ENCODE measurements around the gene ZNF592.

DNA sequence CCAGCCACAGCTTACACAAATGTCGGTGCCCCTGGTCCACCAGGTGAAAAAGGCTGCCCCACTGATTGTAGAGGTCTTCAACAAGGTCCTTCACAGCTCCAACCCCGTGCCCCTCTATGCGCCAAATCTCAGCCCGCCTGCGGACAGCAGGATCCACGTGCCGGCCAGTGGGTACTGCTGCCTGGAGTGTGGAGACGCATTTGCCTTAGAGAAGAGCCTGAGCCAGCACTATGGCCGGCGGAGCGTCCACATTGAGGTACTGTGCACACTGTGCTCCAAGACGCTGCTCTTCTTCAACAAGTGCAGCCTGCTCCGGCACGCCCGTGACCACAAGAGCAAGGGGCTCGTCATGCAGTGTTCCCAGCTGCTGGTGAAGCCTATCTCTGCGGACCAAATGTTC, 35.9 kb downstream of the ZNF592 start:
- TF ChIP-seq EZH2 (IDR thresholded peaks at IDR 0.05; ENCODE audit: borderline replicate concordance, insufficient read depth, low read length, poor library complexity, severe bottlenecking) (no peak), EP300 (conservative IDR thresholded peaks at IDR 0.05; ENCODE audit: poor library complexity, severe bottlenecking) (no peak), TAF1 (IDR thresholded peaks at IDR 0.05; ENCODE audit: low read depth) (no peak), POLR2AphosphoS5 (IDR thresholded peaks at IDR 0.05) (no peak), SMC3 (conservative IDR thresholded peaks at IDR 0.05; ENCODE audit: poor library complexity) (no peak), RAD21 (conservative IDR thresholded peaks at IDR 0.05) (no peak)
- TF ChIP-seq, protein P1, sequence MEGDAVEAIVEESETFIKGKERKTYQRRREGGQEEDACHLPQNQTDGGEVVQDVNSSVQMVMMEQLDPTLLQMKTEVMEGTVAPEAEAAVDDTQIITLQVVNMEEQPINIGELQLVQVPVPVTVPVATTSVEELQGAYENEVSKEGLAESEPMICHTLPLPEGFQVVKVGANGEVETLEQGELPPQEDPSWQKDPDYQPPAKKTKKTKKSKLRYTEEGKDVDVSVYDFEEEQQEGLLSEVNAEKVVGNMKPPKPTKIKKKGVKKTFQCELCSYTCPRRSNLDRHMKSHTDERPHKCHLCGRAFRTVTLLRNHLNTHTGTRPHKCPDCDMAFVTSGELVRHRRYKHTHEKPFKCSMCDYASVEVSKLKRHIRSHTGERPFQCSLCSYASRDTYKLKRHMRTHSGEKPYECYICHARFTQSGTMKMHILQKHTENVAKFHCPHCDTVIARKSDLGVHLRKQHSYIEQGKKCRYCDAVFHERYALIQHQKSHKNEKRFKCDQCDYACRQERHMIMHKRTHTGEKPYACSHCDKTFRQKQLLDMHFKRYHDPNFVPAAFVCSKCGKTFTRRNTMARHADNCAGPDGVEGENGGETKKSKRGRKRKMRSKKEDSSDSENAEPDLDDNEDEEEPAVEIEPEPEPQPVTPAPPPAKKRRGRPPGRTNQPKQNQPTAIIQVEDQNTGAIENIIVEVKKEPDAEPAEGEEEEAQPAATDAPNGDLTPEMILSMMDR (IDR thresholded peaks at IDR 0.05; ENCODE audit: poor library complexity, severe bottlenecking) = no peak
- TF ChIP-seq, protein P2, sequence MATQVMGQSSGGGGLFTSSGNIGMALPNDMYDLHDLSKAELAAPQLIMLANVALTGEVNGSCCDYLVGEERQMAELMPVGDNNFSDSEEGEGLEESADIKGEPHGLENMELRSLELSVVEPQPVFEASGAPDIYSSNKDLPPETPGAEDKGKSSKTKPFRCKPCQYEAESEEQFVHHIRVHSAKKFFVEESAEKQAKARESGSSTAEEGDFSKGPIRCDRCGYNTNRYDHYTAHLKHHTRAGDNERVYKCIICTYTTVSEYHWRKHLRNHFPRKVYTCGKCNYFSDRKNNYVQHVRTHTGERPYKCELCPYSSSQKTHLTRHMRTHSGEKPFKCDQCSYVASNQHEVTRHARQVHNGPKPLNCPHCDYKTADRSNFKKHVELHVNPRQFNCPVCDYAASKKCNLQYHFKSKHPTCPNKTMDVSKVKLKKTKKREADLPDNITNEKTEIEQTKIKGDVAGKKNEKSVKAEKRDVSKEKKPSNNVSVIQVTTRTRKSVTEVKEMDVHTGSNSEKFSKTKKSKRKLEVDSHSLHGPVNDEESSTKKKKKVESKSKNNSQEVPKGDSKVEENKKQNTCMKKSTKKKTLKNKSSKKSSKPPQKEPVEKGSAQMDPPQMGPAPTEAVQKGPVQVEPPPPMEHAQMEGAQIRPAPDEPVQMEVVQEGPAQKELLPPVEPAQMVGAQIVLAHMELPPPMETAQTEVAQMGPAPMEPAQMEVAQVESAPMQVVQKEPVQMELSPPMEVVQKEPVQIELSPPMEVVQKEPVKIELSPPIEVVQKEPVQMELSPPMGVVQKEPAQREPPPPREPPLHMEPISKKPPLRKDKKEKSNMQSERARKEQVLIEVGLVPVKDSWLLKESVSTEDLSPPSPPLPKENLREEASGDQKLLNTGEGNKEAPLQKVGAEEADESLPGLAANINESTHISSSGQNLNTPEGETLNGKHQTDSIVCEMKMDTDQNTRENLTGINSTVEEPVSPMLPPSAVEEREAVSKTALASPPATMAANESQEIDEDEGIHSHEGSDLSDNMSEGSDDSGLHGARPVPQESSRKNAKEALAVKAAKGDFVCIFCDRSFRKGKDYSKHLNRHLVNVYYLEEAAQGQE (IDR thresholded peaks at IDR 0.05; ENCODE audit: borderline replicate concordance) = no peak
